ENCODE data around the gene PRRT1.

DNA sequence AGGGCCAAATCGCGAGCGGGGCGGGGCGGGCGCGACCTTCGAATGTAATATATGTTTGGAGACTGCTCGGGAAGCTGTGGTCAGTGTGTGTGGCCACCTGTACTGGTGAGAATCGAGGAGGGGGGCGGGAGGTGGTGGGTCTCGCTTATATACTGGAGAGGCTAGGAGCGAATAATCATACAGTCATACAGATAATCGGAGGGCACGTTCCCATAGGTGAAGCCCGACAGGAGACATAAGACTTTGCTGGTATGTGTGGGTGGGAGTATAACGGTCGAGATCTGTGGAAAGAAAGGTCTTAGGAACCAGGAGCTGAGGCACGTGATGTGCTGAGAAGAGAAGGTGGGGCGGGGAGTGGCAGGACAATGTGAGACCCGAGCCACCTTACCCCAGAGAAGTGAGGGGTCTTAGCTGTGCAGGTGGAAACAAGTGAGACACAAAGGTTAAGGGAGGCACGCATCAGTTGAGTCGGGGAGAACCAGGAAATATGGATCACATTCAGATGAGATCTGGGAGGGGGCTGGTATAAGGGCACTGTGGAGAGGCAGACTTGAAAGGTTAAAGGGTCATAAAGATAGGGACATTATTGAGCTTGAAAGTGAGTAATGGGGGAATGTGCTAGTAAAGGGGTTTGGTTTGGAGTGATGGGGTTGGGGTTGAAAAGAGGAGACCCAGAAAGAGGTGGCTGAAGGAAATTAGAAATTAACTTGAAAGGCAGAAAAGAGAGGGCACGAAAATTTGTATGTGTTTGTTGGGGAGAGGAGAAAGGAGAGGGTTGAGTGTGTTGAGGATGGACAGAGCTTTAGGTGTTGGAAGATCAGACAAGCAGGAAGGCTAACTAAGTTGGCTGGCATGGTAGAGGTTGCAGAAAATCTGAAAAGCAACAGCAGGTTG lies 27.1 kb upstream of the PRRT1 start:
- TF ChIP-seq POLR2A (IDR thresholded peaks at IDR 0.05; ENCODE audit: low read depth, low read length) (no peak), POLR2AphosphoS5 (IDR thresholded peaks at IDR 0.05; ENCODE audit: low read depth, low read length) (no peak)

All from GM12892 (cell line).